ENCODE results near the gene DUT.
"Not testable (repeated sequence)": the region's sequence is repeated elsewhere in the genome, so short reads cannot be mapped to it uniquely, and the experiment has no call there.

DNA sequence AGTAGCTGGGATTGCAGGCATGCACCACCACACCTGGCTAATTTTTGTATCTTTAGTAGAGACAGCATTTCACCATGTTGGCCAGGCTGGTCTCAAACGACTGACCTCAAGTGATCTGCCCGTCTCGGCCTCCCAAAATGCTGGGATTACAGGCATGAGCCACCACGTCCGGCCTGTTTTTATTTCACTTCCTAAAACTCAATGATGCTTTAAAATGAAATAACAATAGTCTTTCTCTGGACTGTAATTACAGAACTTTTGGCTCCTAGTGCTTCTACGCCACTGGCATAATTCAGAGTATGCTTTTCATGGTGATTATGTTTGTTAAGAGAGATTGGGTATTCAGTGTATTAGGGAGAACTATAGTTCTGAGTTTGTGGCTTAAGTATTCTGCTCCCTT, 5.0 kb upstream of the DUT start:
- TF ChIP-seq CTCF (conservative IDR thresholded peaks at IDR 0.05; ENCODE audit: low read depth, low read length); EZH2 (IDR thresholded peaks at IDR 0.05; ENCODE audit: low read length, unreplicated experiment); EZH2phosphoT487 (IDR thresholded peaks at IDR 0.05; ENCODE audit: borderline replicate concordance, low read length): not testable (repeated sequence)
